Esophagus squamous epithelium (tissue), 5 donors: ENCODE measurements around the gene ERN2. TPM values are rescaled to one million over a fixed set of nuclear protein-coding genes. Genes with fewer than 3 reads are reported as not detected.

Source experiments
- DNase-seq: peaks from one replicate; lab custom pipeline; 2025; lab: John Stamatoyannopoulos, UW
- H3K27ac ChIP-seq, 4 donors: fragments of 200-600 bp; sonication (generic); one replicate each; pipeline ENCODE4 v1.5.1; 2016 to 2019; ENCODE audit warnings: mild to moderate bottlenecking in 1 of 4
- H3K27me3 ChIP-seq, 4 donors: fragments of 200-600 bp; sonication (generic); 1 replicate in 3 of 4; 2 replicates in 1 of 4; pipeline versions ENCODE4 v1.5.1 to v1.6.0; 2017 to 2021; ENCODE audit warnings: antibody characterized with exemption in 1 of 4
- H3K36me3 ChIP-seq, 3 donors: fragments of 200-600 bp; sonication (generic); one replicate each; pipeline ENCODE4 v1.5.1; 2016 to 2019
- H3K4me1 ChIP-seq, 3 donors: fragments of 200-600 bp; sonication (generic); one replicate each; pipeline ENCODE4 v1.5.1; 2017 to 2019
- H3K4me3 ChIP-seq, 4 donors: fragments of 200-600 bp; sonication (generic); 1 replicate in 3 of 4; 2 replicates in 1 of 4; pipeline ENCODE4 v1.5.1; 2016 to 2019; ENCODE audit warnings: mild to moderate bottlenecking in 2 of 4, moderate library complexity in 1 of 4
- H3K9me3 ChIP-seq, 3 donors: fragments of 200-600 bp; sonication (generic); one replicate each; pipeline ENCODE4 v1.5.1; 2016 to 2019
- CTCF ChIP-seq, 6 experiments: fragments of 450-650 bp in 4 of 6; fragments of 200-600 bp in 2 of 6; sonication (generic) in 2 of 6; IDR thresholded peaks; one replicate each; pipeline ENCODE4 v1.5.1; 2016 to 2019; ENCODE audit warnings: antibody characterized with exemption in 6 of 6, mild to moderate bottlenecking in 4 of 6, moderate library complexity in 4 of 6
- POLR2A ChIP-seq, 4 donors: fragments of 450-650 bp; IDR thresholded peaks; one replicate each; pipeline ENCODE4 v1.6.1; 2017; ENCODE audit warnings: antibody characterized with exemption in 4 of 4, mild to moderate bottlenecking in 4 of 4, moderate library complexity in 3 of 4
- WGBS, 2 donors: methylation state at CpG; one replicate each; pipeline ENCODE4 v1.1.5; 2018; 5-methylcytosine and 5-hydroxymethylcytosine counted together
- intact Hi-C: fragments of 100-400 bp; cut with DNase I; formaldehyde crosslinking; loops from one replicate; pipeline ENCODE4 v1.15.0; 2022
- total RNA-seq, 4 donors: library from RNA; depleted of rRNA; stranded (reverse); fragments of >200 nt; gene quantifications; one replicate each; pipeline ENCODE4 v1.1.0, GENCODE V29; 2016
- donor health status: DM: yes; HTN: yes; CAD: no.

ERN2 gene
- total RNA-seq, 4 donors from 2014 or later, result 0.11 to 4.2 (median 0.57) TPM; not detected in 1

- no peaks in the 10 kb centered on the region for H3K4me1 ChIP-seq
- WGBS, 2 donors, result 70 to 83% methylated on average over 1 to 3 of the region's 4 CpGs
- intact Hi-C loops, result no loop called here
- no peak overlapping the region for H3K4me3 ChIP-seq
- H3K27ac ChIP-seq, result no peak overlapping the region
- peaks cover 0 to 16% (median 12%) of the 10 kb centered on the region in 3 donors for H3K9me3 ChIP-seq
- DNase-seq, result no peak
- H3K27me3 ChIP-seq, result peaks cover 0 to 23% (median 0%) of the 10 kb centered on the region in 4 donors
- H3K36me3 ChIP-seq, result no peaks in the 10 kb centered on the region
- TF ChIP-seq POLR2A (IDR thresholded peaks at IDR 0.05) (no peak), CTCF (IDR thresholded peaks at IDR 0.05) (no peak)
Measured at GRCh38 chr16:23706439-23706838, 6.6 kb downstream of the ERN2 start.

DNA sequence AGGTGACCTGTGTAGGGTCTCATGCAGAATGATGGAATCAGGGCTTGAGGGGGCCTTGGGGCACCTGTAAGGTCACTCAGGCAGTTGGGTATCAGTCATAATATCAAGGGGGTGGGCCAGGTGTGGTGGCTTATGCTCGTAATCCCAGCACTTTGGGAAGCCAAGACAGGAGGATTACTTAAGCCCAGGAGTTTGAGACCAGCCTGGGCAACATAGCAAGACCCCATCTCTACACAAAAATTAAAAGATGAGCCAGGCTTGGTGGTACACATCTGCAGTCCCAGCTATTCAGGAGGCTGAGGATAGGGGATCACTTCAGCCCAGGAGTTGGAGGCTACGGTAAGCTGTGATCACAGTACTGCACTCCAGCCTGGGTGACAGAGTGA, 7.5 kb downstream of the ERN2 start:
- DNase-seq, result no peak
- TF ChIP-seq POLR2A (IDR thresholded peaks at IDR 0.05), result no peak
- no peak for TF ChIP-seq CTCF (IDR thresholded peaks at IDR 0.05)
- Histone ChIP-seq H3K4me1 (no peaks in the 10 kb centered on the region), H3K4me3 (no peak overlapping the region), H3K9me3 (peaks cover 0 to 16% (median 12%) of the 10 kb centered on the region in 3 donors), H3K36me3 (no peaks in the 10 kb centered on the region), H3K27me3 (peaks cover 0 to 20% (median 0%) of the 10 kb centered on the region in 4 donors), H3K27ac (no peak overlapping the region)
- intact Hi-C loops, result no loop called here
- WGBS, 2 donors, result 76 to 94% methylated on average over 2 of the region's 2 CpGs

DNA sequence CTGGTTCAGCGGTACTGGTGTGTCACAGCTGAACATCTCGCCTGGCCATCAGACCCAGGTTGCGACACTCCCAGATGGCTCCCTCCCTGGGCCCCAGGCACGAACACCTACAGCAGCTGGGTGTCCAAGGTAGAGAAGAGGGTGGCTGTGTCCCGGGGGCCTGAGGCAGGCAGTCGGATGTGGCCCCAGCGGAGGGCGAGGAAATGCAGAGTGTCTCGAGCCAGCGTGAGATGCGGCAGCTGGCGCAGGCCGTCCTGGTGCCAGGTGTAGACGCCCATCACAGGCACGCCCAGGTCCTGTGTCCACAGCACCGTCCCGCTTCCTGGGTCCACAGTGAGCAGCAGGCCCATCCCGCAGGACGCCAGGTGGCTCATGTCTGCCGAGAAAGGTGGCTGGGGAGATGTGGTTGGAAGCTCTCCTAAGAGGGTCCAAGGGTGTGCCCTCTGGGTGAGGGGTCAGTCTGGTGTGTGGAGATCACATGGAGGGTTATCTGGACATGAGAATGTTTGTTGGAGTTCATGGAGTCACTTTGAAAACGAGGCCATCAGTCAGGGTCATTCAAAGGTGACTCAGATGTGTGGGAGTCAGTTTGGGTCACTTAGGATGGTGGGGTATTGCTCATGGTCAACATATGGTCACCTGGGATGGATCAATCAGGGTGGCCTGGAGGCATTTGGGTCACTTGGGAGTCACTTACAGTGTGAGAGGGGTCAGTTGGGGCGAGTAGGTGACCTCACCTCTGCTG, 8.1 kb downstream of the ERN2 start:
- H3K36me3 ChIP-seq, result no peaks in the 10 kb centered on the region
- no peak for DNase-seq

GRCh38 chr16:23702951-23703350, 10.1 kb downstream of the ERN2 start:
- TF ChIP-seq POLR2A (IDR thresholded peaks at IDR 0.05), result no peak
- TF ChIP-seq CTCF (IDR thresholded peaks at IDR 0.05), result no peak
- intact Hi-C loops, result no loop called here
- H3K27ac ChIP-seq, result no peak overlapping the region
- H3K36me3 ChIP-seq, result no peaks in the 10 kb centered on the region
- H3K4me3 ChIP-seq, result no peak overlapping the region
- H3K4me1 ChIP-seq, result peaks cover 0 to 9% (median 0%) of the 10 kb centered on the region in 3 donors
- DNase-seq, result no peak
- H3K27me3 ChIP-seq, result peaks cover 0 to 23% (median 0%) of the 10 kb centered on the region in 4 donors
- WGBS, 2 donors, result 49 to 55% methylated on average over 2 of the region's 2 CpGs
- H3K9me3 ChIP-seq, result peaks cover 0 to 4% (median 0%) of the 10 kb centered on the region in 3 donors

More for the DNA sequence above, 8.1 kb downstream of the ERN2 start:
- TF ChIP-seq CTCF (IDR thresholded peaks at IDR 0.05) (no peak), POLR2A (IDR thresholded peaks at IDR 0.05) (no peak)
- Histone ChIP-seq H3K27me3 (peaks cover 0 to 23% (median 0%) of the 10 kb centered on the region in 4 donors), H3K4me3 (no peak overlapping the region), H3K27ac (no peak overlapping the region), H3K9me3 (peaks cover 0 to 12% (median 10%) of the 10 kb centered on the region in 3 donors), H3K4me1 (no peaks in the 10 kb centered on the region)
- intact Hi-C loops, result no loop called here
- WGBS, 2 donors, result 20 to 73% methylated on average over 1 to 11 of the region's 22 CpGs

DNA sequence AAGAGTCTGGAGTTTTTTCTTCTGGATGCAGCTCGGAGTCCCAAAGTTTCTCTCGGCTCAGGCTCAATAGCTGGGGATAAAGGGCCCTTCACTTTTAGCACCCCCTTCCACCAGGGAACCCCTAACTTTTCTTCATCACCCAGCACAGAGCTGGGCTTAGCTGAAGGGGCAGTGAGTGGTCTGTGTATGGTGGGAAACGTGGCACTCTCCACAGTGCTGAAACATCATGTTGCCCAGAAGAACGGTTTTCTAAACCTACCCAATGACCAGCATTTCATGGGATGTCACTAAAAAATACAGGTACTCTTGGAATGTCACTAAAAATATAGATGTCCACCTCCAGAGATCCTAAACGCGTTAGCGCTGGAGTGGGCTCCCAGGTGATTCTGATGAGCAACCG, 12.0 kb downstream of the ERN2 start:
- peaks cover 0 to 9% (median 0%) of the 10 kb centered on the region in 3 donors for H3K4me1 ChIP-seq
- TF ChIP-seq POLR2A (IDR thresholded peaks at IDR 0.05), result no peak
- H3K4me3 ChIP-seq, result no peak overlapping the region
- peaks cover 0 to 4% (median 0%) of the 10 kb centered on the region in 3 donors for H3K9me3 ChIP-seq
- H3K27me3 ChIP-seq, result peaks cover 0 to 19% (median 0%) of the 10 kb centered on the region in 4 donors
- 64 to 74% methylated on average over 6 of the region's 8 CpGs for WGBS, 2 donors
- H3K36me3 ChIP-seq, result no peaks in the 10 kb centered on the region
- intact Hi-C loops, result no loop called here
- H3K27ac ChIP-seq, result no peak overlapping the region
- DNase-seq, result no peak
